ENCODE measurements around the gene TUFT1. TPM values are rescaled to one million over a fixed set of nuclear protein-coding genes. Genes with fewer than 3 reads are reported as not detected.
A peak's percentile ranks its signal among the peaks of the same experiment; 100 is the strongest.

TUFT1 gene
- total and polyA plus RNA-seq, 2 of the 8 experiments (the other 6 are each of a cell fraction or from before 2014, with no cell fraction given) = 7.3 to 10.4 TPM

DNA sequence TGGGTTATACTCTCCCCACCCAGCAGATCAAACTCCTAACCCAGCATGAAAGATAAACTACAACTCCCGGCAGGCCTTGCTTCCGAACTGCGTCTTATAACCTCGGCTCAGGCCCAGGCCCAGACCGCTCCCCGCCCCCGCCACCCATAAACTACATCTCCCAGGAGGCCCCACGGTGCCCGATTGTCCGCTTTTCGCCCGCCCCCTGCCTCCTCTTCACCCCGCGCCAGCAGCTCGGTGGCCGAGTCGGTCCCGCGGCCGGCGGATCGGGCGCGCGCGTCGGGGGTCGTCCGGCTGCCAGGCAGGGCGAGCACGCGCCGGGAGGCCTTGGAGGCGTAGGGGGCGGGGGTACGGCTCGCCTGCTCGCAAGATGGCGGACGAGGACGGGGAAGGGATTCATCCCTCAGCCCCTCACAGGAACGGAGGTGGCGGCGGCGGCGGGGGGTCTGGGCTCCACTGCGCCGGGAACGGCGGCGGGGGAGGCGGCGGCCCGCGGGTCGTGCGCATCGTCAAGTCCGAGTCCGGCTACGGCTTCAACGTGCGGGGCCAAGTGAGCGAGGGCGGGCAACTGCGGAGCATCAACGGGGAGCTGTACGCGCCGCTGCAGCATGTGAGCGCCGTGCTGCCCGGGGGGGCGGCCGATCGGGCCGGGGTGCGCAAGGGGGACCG is 71.9 kb downstream of the TUFT1 start, which contains the start of gene SNX27 (continued):
- TF ChIP-seq NANOG (IDR thresholded peaks at IDR 0.05; ENCODE audit: insufficient read depth, low read depth, low read length, poor library complexity, severe bottlenecking) = no peak
- TF ChIP-seq EGR1 (IDR thresholded peaks at IDR 0.05; ENCODE audit: borderline replicate concordance, low read depth, low read length) = peak; percentile 90; the same call in 1 of the 2 replicates
- TF ChIP-seq POLR2A (IDR thresholded peaks at IDR 0.05; ENCODE audit: control extremely low read depth in 1 of 2, low read depth in 2 of 2, low read length in 2 of 2) = peak in 1 of 2 experiments; percentile 56; a peak in 2 of 3 replicates
- no peak for TF ChIP-seq BRCA1 (IDR thresholded peaks at IDR 0.05; ENCODE audit: low read depth, low read length)
- peak; percentile 92 for TF ChIP-seq SIX5 (IDR thresholded peaks at IDR 0.05; ENCODE audit: low read depth, low read length)
